ENCODE measurements around the gene CLDN7. TPM values are rescaled to one million over a fixed set of nuclear protein-coding genes. Genes with fewer than 3 reads are reported as not detected.

CLDN7 gene

Small RNA genes within 50 kb of the gene (small RNA-seq; reads per million reads assigned to genes)
- gene MIR324 (ENCODE audit: insufficient read depth) = 150 reads per million, percentile 97 among the genes with 10 or more reads in this experiment
- not detected for gene RF00019 (ENCODE audit: insufficient read depth)
